Ovary (tissue), 3 donors: ENCODE results near the gene GRIK4.
"Not testable (repeated sequence)": the region's sequence is repeated elsewhere in the genome, so short reads cannot be mapped to it uniquely, and the experiment has no call there.

Source experiments
- EP300 ChIP-seq: sonication (generic); formaldehyde crosslinking; IDR thresholded peaks from one replicate; pipeline ENCODE4 v1.6.1; 2017; ENCODE audit warnings: antibody characterized with exemption
- POLR2A ChIP-seq: fragments of 450-650 bp; IDR thresholded peaks from one replicate; pipeline ENCODE4 v1.6.1; 2017; ENCODE audit warnings: antibody characterized with exemption, mild to moderate bottlenecking, moderate library complexity
- TF ChIP-seq, protein P1 (sequence below), 3 donors: fragments of 450-650 bp in 2 of 3; fragments of 200-600 bp in 1 of 3; IDR thresholded peaks; one replicate each; pipeline versions ENCODE4 v1.5.1 to v1.8.0; 2016 to 2022; ENCODE audit warnings: antibody characterized with exemption in 3 of 3, mild to moderate bottlenecking in 1 of 3
- donor health status: DM: no; HTN: no; CAD: no.

DNA sequence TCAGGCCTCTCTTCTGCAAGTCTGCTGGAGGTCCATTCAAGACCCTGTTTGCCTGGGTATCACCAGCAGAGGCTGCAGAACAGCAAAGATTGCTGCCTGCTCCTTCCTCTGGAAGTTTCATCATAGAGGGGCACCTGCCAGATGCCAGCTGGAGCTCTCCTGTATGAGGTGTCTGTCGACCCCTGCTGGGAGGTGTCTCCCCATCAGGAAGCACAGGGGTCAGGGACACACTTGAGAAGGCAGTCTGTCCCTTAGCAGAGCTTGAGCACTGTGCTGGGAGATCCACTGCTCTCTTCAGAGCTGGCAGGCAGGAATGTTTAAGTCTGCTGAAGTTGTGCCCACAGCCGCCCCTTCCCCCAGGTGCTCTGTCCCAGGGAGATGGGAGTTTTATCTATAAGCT lies 254.2 kb downstream of the GRIK4 start:
- TF ChIP-seq, protein P1, sequence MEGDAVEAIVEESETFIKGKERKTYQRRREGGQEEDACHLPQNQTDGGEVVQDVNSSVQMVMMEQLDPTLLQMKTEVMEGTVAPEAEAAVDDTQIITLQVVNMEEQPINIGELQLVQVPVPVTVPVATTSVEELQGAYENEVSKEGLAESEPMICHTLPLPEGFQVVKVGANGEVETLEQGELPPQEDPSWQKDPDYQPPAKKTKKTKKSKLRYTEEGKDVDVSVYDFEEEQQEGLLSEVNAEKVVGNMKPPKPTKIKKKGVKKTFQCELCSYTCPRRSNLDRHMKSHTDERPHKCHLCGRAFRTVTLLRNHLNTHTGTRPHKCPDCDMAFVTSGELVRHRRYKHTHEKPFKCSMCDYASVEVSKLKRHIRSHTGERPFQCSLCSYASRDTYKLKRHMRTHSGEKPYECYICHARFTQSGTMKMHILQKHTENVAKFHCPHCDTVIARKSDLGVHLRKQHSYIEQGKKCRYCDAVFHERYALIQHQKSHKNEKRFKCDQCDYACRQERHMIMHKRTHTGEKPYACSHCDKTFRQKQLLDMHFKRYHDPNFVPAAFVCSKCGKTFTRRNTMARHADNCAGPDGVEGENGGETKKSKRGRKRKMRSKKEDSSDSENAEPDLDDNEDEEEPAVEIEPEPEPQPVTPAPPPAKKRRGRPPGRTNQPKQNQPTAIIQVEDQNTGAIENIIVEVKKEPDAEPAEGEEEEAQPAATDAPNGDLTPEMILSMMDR (IDR thresholded peaks at IDR 0.05): not testable (repeated sequence)
- TF ChIP-seq POLR2A, EP300: not testable (repeated sequence)
